Stomach (tissue), 9 donors: ENCODE measurements around the gene MBP. TPM values are rescaled to one million over a fixed set of nuclear protein-coding genes. Genes with fewer than 3 reads are reported as not detected.

ENCODE experiments used
- DNase-seq, 2 donors: peaks; one replicate each; pipeline versions ENCODE4 v3.0.0 to v3.0.0-alpha.2; 2013 to 2019
- H3K27ac ChIP-seq, 5 donors: fragments of 200-600 bp in 4 of 5; sonication (generic) in 4 of 5; one replicate each; pipeline ENCODE4 v1.5.1; 2013 to 2019; ENCODE audit warnings: mild to moderate bottlenecking in 1 of 5, moderate library complexity in 1 of 5
- H3K27me3 ChIP-seq, 3 donors: fragments of 200-600 bp; sonication (generic); one replicate each; pipeline ENCODE4 v1.5.1; 2017 to 2019; ENCODE audit warnings: mixed run types in 1 of 3
- H3K36me3 ChIP-seq, 4 donors: fragments of 200-600 bp; sonication (generic); 1 replicate in 3 of 4; 2 replicates in 1 of 4; pipeline ENCODE4 v1.5.1; 2016 to 2019
- H3K4me1 ChIP-seq, 4 donors: fragments of 200-600 bp; sonication (generic); one replicate each; pipeline ENCODE4 v1.5.1; 2016 to 2019
- H3K4me3 ChIP-seq, 4 donors: fragments of 200-600 bp; sonication (generic) in 3 of 4; one replicate each; pipeline ENCODE4 v1.5.1; 2016 to 2019; ENCODE audit warnings: mild to moderate bottlenecking in 1 of 4
- H3K9me3 ChIP-seq, 4 donors: fragments of 200-600 bp; sonication (generic); one replicate each; pipeline ENCODE4 v1.5.1; 2016 to 2019
- CTCF ChIP-seq, 7 experiments: fragments of 450-650 bp in 4 of 7; fragments of 200-600 bp in 3 of 7; sonication (generic) in 3 of 7; IDR thresholded peaks; one replicate each; pipeline ENCODE4 v1.5.1; 2016 to 2019; ENCODE audit warnings: antibody characterized with exemption in 7 of 7, control low read depth in 2 of 7, mild to moderate bottlenecking in 1 of 7
- EP300 ChIP-seq: sonication (generic); formaldehyde crosslinking; IDR thresholded peaks from one replicate; pipeline ENCODE4 v1.6.1; 2017; ENCODE audit warnings: antibody characterized with exemption
- POLR2A ChIP-seq, 4 donors: fragments of 450-650 bp; IDR thresholded peaks; one replicate each; pipeline ENCODE4 v1.6.1; 2016; ENCODE audit warnings: antibody characterized with exemption in 4 of 4, control low read depth in 2 of 4, mild to moderate bottlenecking in 1 of 4, moderate library complexity in 1 of 4
- POLR2AphosphoS5 ChIP-seq, 3 donors: sonication (generic); formaldehyde crosslinking; IDR thresholded peaks; one replicate each; pipeline ENCODE4 v1.6.1; 2016; ENCODE audit warnings: antibody characterized with exemption in 3 of 3
- WGBS, 5 donors: extraction: QIAGEN DNeasy Blood & Tissue Kit in 3 of 5; methylation state at CpG; one replicate each; pipeline versions ENCODE4 v1.1.5 to v1.1.7; 2013 to 2018; 5-methylcytosine and 5-hydroxymethylcytosine counted together
- intact Hi-C: fragments of 100-400 bp; cut with DNase I; formaldehyde crosslinking; loops from one replicate; pipeline ENCODE4 v1.15.1; 2023; ENCODE audit warnings: low total_unique reads
- polyA plus RNA-seq, 3 donors: library from polyadenylated mRNA; stranded (reverse); fragments of 200-250 nt; gene quantifications; one replicate each; pipeline ENCODE4 v1.2.3, GENCODE V29; 2013
- total RNA-seq, 5 donors: library from RNA; depleted of rRNA; stranded (reverse); fragments of >200 nt; gene quantifications; one replicate each; pipeline versions ENCODE4 v1.1.0 to v1.2.3, GENCODE V29; 2014 to 2016
- donor health status: healthy with polysubstance abuse.
- donor health status: Bipolar disorder and iron deficiency.
- donor health status: healthy.

MBP gene
- total and polyA plus RNA-seq, 8 donors: 7.9 to 407 (median 33.3) TPM

DNA sequence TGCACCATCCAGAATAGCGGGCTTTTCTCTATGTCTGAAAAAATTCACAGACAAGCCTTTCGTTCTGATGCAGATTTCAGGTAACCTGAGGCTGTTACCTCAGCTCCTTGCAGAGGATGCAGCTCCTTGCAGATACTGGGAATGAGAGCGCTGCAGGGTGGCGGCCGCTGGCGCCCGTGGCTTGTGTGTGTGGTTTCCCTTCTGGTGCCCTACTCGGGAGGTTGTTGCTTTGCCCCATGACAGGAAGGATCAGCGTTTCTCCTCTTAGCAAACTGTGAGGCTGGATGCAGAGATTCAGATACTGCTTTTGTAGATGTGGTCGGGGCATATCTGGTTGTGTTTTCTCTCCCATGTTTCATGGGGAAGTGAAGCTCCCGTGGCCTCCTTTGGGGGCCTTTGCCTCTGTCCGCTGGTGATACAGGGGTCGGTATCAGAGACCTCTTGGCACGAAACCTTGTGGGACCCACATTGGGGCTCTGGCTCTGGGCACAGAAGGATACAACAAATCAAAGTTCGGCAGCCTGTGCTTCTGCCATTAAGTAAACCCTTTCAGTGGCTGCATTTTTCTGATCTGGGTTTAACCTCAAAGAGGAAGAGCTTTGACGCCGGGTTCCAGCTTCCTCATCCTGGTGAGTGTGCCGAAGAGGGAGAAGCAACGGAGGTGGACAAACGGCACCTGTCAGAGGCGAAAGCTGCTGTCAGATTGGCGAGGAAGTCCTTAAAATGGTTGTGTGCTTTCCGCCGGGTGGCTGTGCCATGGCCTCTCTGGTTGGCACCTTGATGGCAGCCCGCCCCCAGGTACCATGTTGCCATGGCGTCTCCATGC is 127.8 kb downstream of the MBP start:
- no peak for TF ChIP-seq POLR2AphosphoS5 (IDR thresholded peaks at IDR 0.05)
- no peak for TF ChIP-seq POLR2A (IDR thresholded peaks at IDR 0.05)
- no peak for TF ChIP-seq EP300
- no peak for TF ChIP-seq CTCF (IDR thresholded peaks at IDR 0.05)
- H3K4me3 ChIP-seq: no peak overlapping the region
- H3K36me3 ChIP-seq: peaks cover 0 to 21% (median 14%) of the 10 kb centered on the region in 4 donors
- peaks cover 0 to 26% (median 3%) of the 10 kb centered on the region in 4 donors for H3K4me1 ChIP-seq
- peak overlapping the region in 3 of 5 donors; percentile 25 to 60 (median 50) for H3K27ac ChIP-seq
- WGBS, 5 donors: 65 to 82% (median 81%) methylated on average over 23 to 26 of the region's 26 CpGs
- H3K27me3 ChIP-seq: no peaks in the 10 kb centered on the region
- no peaks in the 10 kb centered on the region for H3K9me3 ChIP-seq
- DNase-seq: no peak
- intact Hi-C loops: loop anchor here (10.0 kb wide), 1 partner anchor 50 kb away; no protein-coding TSS in a partner anchor

- Histone ChIP-seq H3K27me3 (no peaks in the 10 kb centered on the region), H3K27ac (no peak overlapping the region), H3K36me3 (peaks cover 0 to 7% (median under 1%) of the 10 kb centered on the region in 4 donors), H3K9me3 (no peaks in the 10 kb centered on the region), H3K4me3 (no peak overlapping the region), H3K4me1 (peaks cover 0 to 26% (median 3%) of the 10 kb centered on the region in 4 donors)
- intact Hi-C loops: loop anchor here (10.0 kb wide), 1 partner anchor 51 kb away; no protein-coding TSS in a partner anchor
- DNase-seq: no peak
- 91 to 96% (median 94%) methylated on average over 7 of the region's 7 CpGs for WGBS, 5 donors
- TF ChIP-seq CTCF (IDR thresholded peaks at IDR 0.05): no peak
- no peak for TF ChIP-seq POLR2AphosphoS5 (IDR thresholded peaks at IDR 0.05)
- TF ChIP-seq POLR2A (IDR thresholded peaks at IDR 0.05): no peak
- TF ChIP-seq EP300: no peak
Measured at GRCh38 chr18:77003316-77003715, 129.3 kb downstream of the MBP start.

DNA sequence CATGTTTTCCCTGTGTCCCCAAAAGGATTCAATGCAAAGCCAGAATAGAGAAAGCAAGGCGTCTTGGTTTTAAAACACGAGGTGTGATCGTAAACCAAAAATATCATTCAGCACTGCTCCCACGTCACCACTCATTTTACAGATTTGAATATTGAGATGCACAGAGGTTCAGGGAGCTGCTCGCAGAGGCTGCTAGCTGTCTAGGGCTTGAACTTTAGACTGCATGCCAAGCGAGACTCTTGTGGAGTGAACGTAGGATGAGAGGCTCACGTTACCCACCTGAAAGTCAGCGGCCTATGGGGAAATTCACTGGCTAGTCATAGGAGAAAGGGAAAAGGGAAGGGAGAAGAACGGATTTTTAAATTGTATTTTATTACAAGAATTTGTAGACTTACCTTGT is 130.1 kb downstream of the MBP start:
- no peak overlapping the region for H3K4me3 ChIP-seq
- intact Hi-C loops: loop anchor here (10.0 kb wide), 1 partner anchor 52 kb away; no protein-coding TSS in a partner anchor
- no peak overlapping the region for H3K27ac ChIP-seq
- WGBS, 5 donors: 91 to 94% (median 92%) methylated on average over 10 of the region's 10 CpGs
- H3K27me3 ChIP-seq: no peaks in the 10 kb centered on the region
- H3K4me1 ChIP-seq: peaks cover 0 to 22% (median 3%) of the 10 kb centered on the region in 4 donors
- no peak for TF ChIP-seq EP300
- TF ChIP-seq POLR2AphosphoS5 (IDR thresholded peaks at IDR 0.05): no peak
- no peak for TF ChIP-seq POLR2A (IDR thresholded peaks at IDR 0.05)
- TF ChIP-seq CTCF (IDR thresholded peaks at IDR 0.05): no peak
- no peak for DNase-seq
- H3K9me3 ChIP-seq: no peaks in the 10 kb centered on the region
- H3K36me3 ChIP-seq: peaks cover 0 to 7% (median 0%) of the 10 kb centered on the region in 4 donors

DNA sequence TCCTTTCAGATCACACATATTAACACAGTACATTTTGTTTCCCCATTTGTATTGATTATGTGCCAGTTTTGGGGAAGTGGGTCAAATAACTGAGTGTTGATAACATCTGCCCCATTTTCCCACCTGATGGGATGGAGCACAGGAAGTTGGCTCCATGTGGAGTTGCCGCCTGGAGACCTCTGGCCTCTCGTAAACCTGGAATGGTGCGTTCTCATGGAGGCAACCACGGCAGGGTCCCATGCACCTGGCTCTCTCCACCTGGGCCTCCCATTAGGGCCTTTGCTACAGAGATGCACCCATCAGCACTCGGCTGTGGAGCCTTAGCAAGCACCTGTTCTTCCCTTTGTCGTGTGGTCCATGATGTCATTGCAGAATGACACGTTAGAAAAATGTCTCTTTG is 130.6 kb downstream of the MBP start:
- H3K4me1 ChIP-seq: peaks cover 0 to 16% (median 3%) of the 10 kb centered on the region in 4 donors
- 86 to 89% (median 87%) methylated on average over 7 of the region's 7 CpGs for WGBS, 5 donors
- H3K4me3 ChIP-seq: no peak overlapping the region
- intact Hi-C loops: loop anchor here (10.0 kb wide), 1 partner anchor 53 kb away; no protein-coding TSS in a partner anchor
- no peaks in the 10 kb centered on the region for H3K27me3 ChIP-seq
- no peak overlapping the region for H3K27ac ChIP-seq
- peaks cover 0 to 7% (median 0%) of the 10 kb centered on the region in 4 donors for H3K36me3 ChIP-seq
- no peak for DNase-seq
- H3K9me3 ChIP-seq: no peaks in the 10 kb centered on the region
- TF ChIP-seq POLR2AphosphoS5 (IDR thresholded peaks at IDR 0.05) (no peak), EP300 (no peak), POLR2A (IDR thresholded peaks at IDR 0.05) (no peak), CTCF (IDR thresholded peaks at IDR 0.05) (no peak)
